Caco-2 (cell line): ENCODE measurements around the gene MAP2K2. TPM values are rescaled to one million over a fixed set of nuclear protein-coding genes. Genes with fewer than 3 reads are reported as not detected.
"Not testable (repeated sequence)": the region's sequence is repeated elsewhere in the genome, so short reads cannot be mapped to it uniquely, and the experiment has no call there.

Experiments used
- BruUV-seq: library from RNA; stranded (reverse); fragments of 400-500 nt; replicated peaks from 2 replicates; lab custom pipeline; 2021; lab: Mats Ljungman, UMichigan
- CTCF ChIA-PET: fragments of 300-600 bp; sonication (Branson Sonifier 250); formaldehyde crosslinking; loops from one replicate; lab custom pipeline; 2022; ENCODE audit warnings: antibody characterized with exemption; lab: Charles Lee
- POLR2A ChIA-PET: fragments of 300-600 bp; sonication (Branson Sonifier 250); formaldehyde crosslinking; loops from one replicate; lab custom pipeline; 2022; ENCODE audit warnings: antibody characterized with exemption; lab: Charles Lee
- DNase-seq, 2 experiments: peaks; one replicate each; pipeline versions ENCODE4 v3.0.0 to v3.0.0-alpha.2; 2020 to 2022
- H3K27me3 ChIP-seq: replicated peaks from 2 replicates; pipeline ENCODE4 v1.6.0; 2011; ENCODE audit warnings: low read length; ENCODE audit not compliant: control insufficient read depth, insufficient read depth
- H3K36me3 ChIP-seq: 2 replicates; pipeline ENCODE4 v1.5.1; 2011; ENCODE audit warnings: low read length; ENCODE audit not compliant: control insufficient read depth, insufficient read depth
- H3K4me1 ChIP-seq: fragments of 250-450 bp; sonication (Bioruptor Pico); 2 replicates; pipeline ENCODE4 v1.5.1; 2020; ENCODE audit warnings: mild to moderate bottlenecking
- H3K4me3 ChIP-seq: 2 replicates; pipeline ENCODE4 v1.5.1; 2011; ENCODE audit warnings: low read depth, mild to moderate bottlenecking, control low read depth, low read length
- H3K9me3 ChIP-seq: fragments of 250-450 bp; sonication (Bioruptor Pico); 2 replicates; pipeline ENCODE4 v1.5.1; 2020; ENCODE audit warnings: mild to moderate bottlenecking, moderate library complexity
- H3K27ac Mint-ChIP-seq: one replicate; pipeline ENCODE4 v1.8.0; 2022; ENCODE audit warnings: mixed read lengths; ENCODE audit not compliant: unreplicated experiment
- H3K27me3 Mint-ChIP-seq: one replicate; pipeline ENCODE4 v1.8.0; 2022; ENCODE audit warnings: mixed read lengths; ENCODE audit not compliant: insufficient read depth, unreplicated experiment
- H3K36me3 Mint-ChIP-seq: one replicate; pipeline ENCODE4 v1.8.0; 2022; ENCODE audit warnings: mild to moderate bottlenecking, mixed read lengths; ENCODE audit not compliant: insufficient read depth, unreplicated experiment
- H3K4me1 Mint-ChIP-seq: one replicate; pipeline ENCODE4 v1.8.0; 2022; ENCODE audit warnings: low read depth, mixed read lengths; ENCODE audit not compliant: unreplicated experiment
- H3K4me3 Mint-ChIP-seq: one replicate; pipeline ENCODE4 v1.8.0; 2022; ENCODE audit warnings: mild to moderate bottlenecking, moderate library complexity, mixed read lengths; ENCODE audit not compliant: unreplicated experiment
- H3K9me3 Mint-ChIP-seq: one replicate; pipeline ENCODE4 v1.8.0; 2022; ENCODE audit warnings: mixed read lengths; ENCODE audit not compliant: unreplicated experiment
- CTCF ChIP-seq, 2 experiments: fragments of 200-600 bp in 1 of 2; IDR thresholded peaks; 1 replicate in 1 of 2; 2 replicates in 1 of 2; pipeline versions ENCODE4 v1.5.1 to v1.8.0; 2011 to 2022; ENCODE audit warnings: antibody characterized with exemption in 1 of 2, control low read depth in 1 of 2, inconsistent platforms in 1 of 2, low read depth in 1 of 2, low read length in 1 of 2, mild to moderate bottlenecking in 1 of 2, moderate library complexity in 1 of 2; ENCODE audit not compliant: insufficient read depth in 1 of 2, severe bottlenecking in 1 of 2, unreplicated experiment in 1 of 2
- intact Hi-C: fragments of 100-400 bp; cut with micrococcal nuclease; formaldehyde crosslinking; loops from one replicate; pipeline ENCODE4 v1.10.0; 2022; ENCODE audit not compliant: unreplicated experiment
- total RNA-seq: library from RNA; stranded (reverse); gene quantifications from 2 replicates; pipeline ENCODE4 v1.2.3, GENCODE V29; 2022

The MAP2K2 gene
- total RNA-seq, 1 experiment from 2014 or later = 149 TPM

- H3K4me3 Mint-ChIP-seq = no peak overlapping the region
- no peak for TF ChIP-seq CTCF (IDR thresholded peaks at IDR 0.05; ENCODE audit: insufficient read depth in 1 of 2, low read depth in 1 of 2, low read length in 1 of 2, severe bottlenecking in 1 of 2, unreplicated experiment in 1 of 2)
- ChIA-PET CTCF (no interaction called here), POLR2A (no interaction called here)
- no peaks in the 10 kb centered on the region for H3K9me3 ChIP-seq
- no peak overlapping the region for H3K27ac Mint-ChIP-seq
- H3K36me3 Mint-ChIP-seq = peaks cover 4% of the 10 kb centered on the region
- H3K4me1 ChIP-seq = peaks cover 22% of the 10 kb centered on the region
- H3K9me3 Mint-ChIP-seq = no peaks in the 10 kb centered on the region
- H3K4me3 ChIP-seq = no peak overlapping the region
- DNase-seq = no peak
- no peaks in the 10 kb centered on the region for H3K27me3 ChIP-seq
- H3K4me1 Mint-ChIP-seq = peaks cover 22% of the 10 kb centered on the region
- no peaks in the 10 kb centered on the region for H3K36me3 ChIP-seq
- no peaks in the 10 kb centered on the region for H3K27me3 Mint-ChIP-seq
- BruUV-seq = no TSS peak
- intact Hi-C loops = no loop called here
Measured at GRCh38 chr19:4151623-4152022, 27.7 kb upstream of the MAP2K2 start.

GRCh38 chr19:4149518-4150288, 25.8 kb upstream of the MAP2K2 start:
- no peaks in the 10 kb centered on the region for H3K9me3 Mint-ChIP-seq
- peak; percentile 40 to 54 for DNase-seq
- no peak overlapping the region for H3K27ac Mint-ChIP-seq
- Histone ChIP-seq H3K9me3 (no peaks in the 10 kb centered on the region), H3K27me3 (no peaks in the 10 kb centered on the region), H3K4me3 (no peak overlapping the region), H3K36me3 (no peaks in the 10 kb centered on the region), H3K4me1 (peaks cover 29% of the 10 kb centered on the region)
- ChIA-PET POLR2A (no interaction called here), CTCF (no interaction called here)
- peaks cover 4% of the 10 kb centered on the region for H3K36me3 Mint-ChIP-seq
- intact Hi-C loops = no loop called here
- peaks cover 22% of the 10 kb centered on the region for H3K4me1 Mint-ChIP-seq
- no peak for TF ChIP-seq CTCF (IDR thresholded peaks at IDR 0.05; ENCODE audit: insufficient read depth in 1 of 2, low read depth in 1 of 2, low read length in 1 of 2, severe bottlenecking in 1 of 2, unreplicated experiment in 1 of 2)
- no peaks in the 10 kb centered on the region for H3K27me3 Mint-ChIP-seq
- no TSS peak for BruUV-seq
- no peak overlapping the region for H3K4me3 Mint-ChIP-seq

GRCh38 chr19:4144666-4145249, 20.8 kb upstream of the MAP2K2 start:
- peaks cover 24% of the 10 kb centered on the region for H3K4me1 ChIP-seq
- H3K4me3 Mint-ChIP-seq = no peak overlapping the region
- ChIA-PET POLR2A (no interaction called here), CTCF (no interaction called here)
- H3K27me3 Mint-ChIP-seq = no peaks in the 10 kb centered on the region
- H3K4me3 ChIP-seq = no peak overlapping the region
- peak; percentile 20 to 72 for DNase-seq
- intact Hi-C loops = no loop called here
- no peaks in the 10 kb centered on the region for H3K36me3 ChIP-seq
- peaks cover 11% of the 10 kb centered on the region for H3K4me1 Mint-ChIP-seq
- H3K27ac Mint-ChIP-seq = no peak overlapping the region
- no TSS peak for BruUV-seq
- no peak for TF ChIP-seq CTCF (IDR thresholded peaks at IDR 0.05; ENCODE audit: insufficient read depth in 1 of 2, low read depth in 1 of 2, low read length in 1 of 2, severe bottlenecking in 1 of 2, unreplicated experiment in 1 of 2)
- H3K9me3 ChIP-seq = no peaks in the 10 kb centered on the region
- peaks cover 4% of the 10 kb centered on the region for H3K36me3 Mint-ChIP-seq
- H3K27me3 ChIP-seq = no peaks in the 10 kb centered on the region
- no peaks in the 10 kb centered on the region for H3K9me3 Mint-ChIP-seq

GRCh38 chr19:4142916-4143315, 19.0 kb upstream of the MAP2K2 start:
- H3K9me3 Mint-ChIP-seq, H3K27ac Mint-ChIP-seq, H3K4me1 Mint-ChIP-seq, H3K36me3 Mint-ChIP-seq, BruUV-seq, DNase-seq, H3K27me3 Mint-ChIP-seq, H3K4me3 Mint-ChIP-seq, H3K27me3 ChIP-seq, H3K4me3 ChIP-seq, H3K9me3 ChIP-seq, POLR2A ChIA-PET, CTCF ChIA-PET, intact Hi-C loops, H3K36me3 ChIP-seq: not testable (repeated sequence)
- H3K4me1 ChIP-seq = peaks cover 16% of the 10 kb centered on the region
